CD4-positive, alpha-beta T cell treated with Interleukin-15 for 1 hour (primary cell): ENCODE results near the gene DGCR6L.
"Not testable (repeated sequence)": the region's sequence is repeated elsewhere in the genome, so short reads cannot be mapped to it uniquely, and the experiment has no call there.

Source experiments
- DNase-seq: peaks from one replicate; pipeline ENCODE4 v3.0.0-alpha.2; 2020

Gene DGCR6L

GRCh38 chr22:20290045-20290392, 29.8 kb downstream of the DGCR6L start:
- no peak for DNase-seq

DNA sequence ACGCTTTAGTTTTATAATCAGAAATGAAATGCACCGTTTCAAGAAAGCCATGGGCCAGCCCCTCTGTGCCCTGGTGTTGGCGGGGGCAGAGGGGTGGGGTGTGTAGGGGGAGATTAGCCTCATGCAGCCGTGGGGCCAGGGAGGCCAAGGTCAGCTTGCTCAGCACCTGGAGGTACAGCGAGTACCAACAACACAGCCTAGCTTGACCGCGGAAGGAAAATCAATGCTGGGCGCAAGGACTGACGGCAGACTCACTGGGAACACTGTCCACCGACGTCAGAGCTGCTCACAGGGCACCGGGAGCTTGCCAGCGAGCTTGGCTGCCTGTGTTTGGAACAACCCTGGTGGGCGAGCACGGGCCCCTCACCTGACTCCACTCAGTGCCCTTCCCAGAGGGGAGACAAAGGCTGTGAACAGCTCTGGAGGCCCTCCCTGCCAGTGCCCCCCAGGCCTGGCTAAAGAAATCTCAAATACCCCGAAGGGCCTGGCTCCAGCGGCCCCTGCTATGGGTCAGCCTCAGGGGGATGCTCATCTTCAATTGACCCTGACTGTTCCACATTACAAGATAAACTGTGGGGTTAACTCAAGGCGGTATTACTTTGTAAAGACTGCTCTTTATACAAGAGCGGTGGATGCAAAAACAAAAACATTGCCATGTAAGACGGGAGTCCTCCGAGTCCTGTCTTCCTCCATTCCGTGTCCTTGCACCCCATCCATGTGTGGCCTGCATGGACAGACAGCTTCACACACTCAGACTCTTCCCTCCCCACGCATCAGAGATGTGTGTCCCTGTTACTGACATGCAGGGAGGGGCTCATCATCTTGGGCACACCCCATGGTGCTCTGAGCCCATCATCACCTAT, 30.4 kb downstream of the DGCR6L start:
- not testable (repeated sequence) for DNase-seq

GRCh38 chr22:20286784-20287423, 33.0 kb downstream of the DGCR6L start:
- not testable (repeated sequence) for DNase-seq

- DNase-seq, result not testable (repeated sequence)
These were observed 33.6 kb downstream of the DGCR6L start for GRCh38 chr22:20286312-20286660.

- DNase-seq, result peak; percentile 59
These were observed 34.2 kb downstream of the DGCR6L start for GRCh38 chr22:20285473-20286311.

- no peak for DNase-seq
These were observed 35.3 kb downstream of the DGCR6L start for GRCh38 chr22:20284471-20285086.

GRCh38 chr22:20283674-20284066, 36.2 kb downstream of the DGCR6L start:
- DNase-seq, result no peak

DNA sequence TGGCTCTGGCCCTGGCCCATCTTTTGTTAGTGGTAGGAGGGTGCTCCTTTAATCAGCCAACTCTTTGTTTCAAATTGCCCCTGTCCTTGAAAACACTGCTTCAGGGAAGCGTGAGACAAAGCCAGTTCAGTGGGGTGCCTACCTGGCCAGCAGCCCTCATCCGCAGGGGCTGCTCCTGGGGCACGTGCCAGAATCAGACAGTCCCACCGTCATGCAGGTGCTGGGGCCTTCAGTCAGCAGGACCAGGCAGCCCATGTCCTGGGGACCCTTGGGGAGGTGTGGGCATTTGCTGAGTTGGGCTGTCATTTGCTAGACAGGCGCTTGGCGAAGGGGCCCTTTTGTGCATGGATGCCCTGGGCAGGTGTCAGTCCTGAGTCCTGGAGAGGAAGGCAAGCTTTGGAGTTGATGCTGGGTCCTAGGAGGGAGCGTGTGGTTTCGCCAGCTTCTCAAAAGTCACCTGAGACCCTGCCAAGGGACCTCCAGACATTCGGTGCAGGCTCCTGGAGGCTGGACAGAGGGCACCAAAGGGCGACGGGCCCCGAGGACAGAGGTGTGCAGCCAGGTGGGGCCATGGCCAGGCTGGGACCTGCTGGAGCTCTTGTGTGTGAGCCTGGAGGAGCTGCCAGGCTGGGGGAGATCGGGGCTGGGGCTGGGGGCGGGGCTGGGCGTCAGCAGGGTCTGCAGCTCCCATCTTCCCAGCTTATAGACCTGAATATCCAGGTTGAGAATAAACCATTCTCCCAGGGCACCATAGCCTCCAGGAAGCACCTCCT, 36.8 kb downstream of the DGCR6L start:
- DNase-seq, result no peak

DNA sequence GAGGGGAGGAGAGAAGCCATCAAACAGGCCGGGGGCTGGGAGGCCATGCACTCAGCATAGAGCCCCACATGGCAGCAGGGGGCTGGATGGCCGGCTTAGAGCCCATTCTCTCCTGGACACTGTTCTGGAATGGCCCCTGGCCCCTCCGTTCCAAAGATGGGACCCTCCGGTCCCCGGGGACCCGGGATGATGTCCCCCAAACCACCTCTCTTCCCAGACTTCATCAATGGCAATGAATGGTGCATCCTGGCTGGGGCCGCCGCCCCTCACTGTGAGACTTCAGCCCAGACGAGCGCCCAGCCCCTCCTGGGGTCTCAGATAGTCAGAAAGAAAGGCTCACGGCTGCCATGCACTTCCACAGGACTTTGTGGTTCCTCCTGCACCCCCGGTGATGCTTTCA, 38.0 kb downstream of the DGCR6L start:
- DNase-seq, result no peak

- not testable (repeated sequence) for DNase-seq
These were observed 38.4 kb downstream of the DGCR6L start for GRCh38 chr22:20281473-20281872.

DNA sequence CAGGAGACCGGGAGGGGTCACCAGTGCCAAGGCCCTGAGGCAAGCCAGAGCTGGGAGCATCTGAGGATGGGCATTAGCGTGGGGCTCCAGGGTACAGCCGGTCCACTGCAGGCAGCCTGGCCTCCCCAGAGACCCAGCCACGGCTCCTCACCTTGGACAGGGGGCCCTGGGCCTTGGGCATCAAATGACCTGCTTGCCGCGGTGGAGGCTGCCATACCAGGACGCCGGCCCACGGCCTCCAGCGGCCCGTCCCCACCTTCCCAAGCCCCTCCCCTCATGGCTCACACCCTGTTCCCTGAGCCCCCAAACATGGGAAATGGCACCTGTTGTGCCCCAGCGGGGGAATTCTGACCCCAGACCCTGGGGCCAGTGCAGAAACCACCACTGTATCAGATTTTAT, 39.0 kb downstream of the DGCR6L start:
- no peak for DNase-seq

DNA sequence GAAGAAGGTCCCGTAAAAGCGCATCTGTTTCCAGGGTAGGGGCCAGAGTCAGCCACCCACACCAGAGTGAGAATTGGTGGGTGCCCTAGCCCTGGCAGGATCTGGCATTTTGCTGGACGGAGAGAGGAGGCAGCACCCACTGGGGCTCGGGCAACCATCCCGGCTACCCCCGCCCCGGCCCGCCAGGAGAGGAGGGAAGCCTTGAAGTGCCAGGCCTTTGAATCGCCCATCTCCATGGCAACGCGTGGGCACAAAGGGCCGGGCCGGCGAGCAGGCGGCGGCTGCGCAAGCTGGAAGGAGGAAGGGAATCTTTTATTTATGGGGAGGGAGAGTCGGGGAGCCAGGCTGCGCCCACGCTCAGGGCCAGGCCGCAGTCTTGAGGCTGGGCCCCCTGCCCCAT, 39.7 kb downstream of the DGCR6L start:
- not testable (repeated sequence) for DNase-seq

DNA sequence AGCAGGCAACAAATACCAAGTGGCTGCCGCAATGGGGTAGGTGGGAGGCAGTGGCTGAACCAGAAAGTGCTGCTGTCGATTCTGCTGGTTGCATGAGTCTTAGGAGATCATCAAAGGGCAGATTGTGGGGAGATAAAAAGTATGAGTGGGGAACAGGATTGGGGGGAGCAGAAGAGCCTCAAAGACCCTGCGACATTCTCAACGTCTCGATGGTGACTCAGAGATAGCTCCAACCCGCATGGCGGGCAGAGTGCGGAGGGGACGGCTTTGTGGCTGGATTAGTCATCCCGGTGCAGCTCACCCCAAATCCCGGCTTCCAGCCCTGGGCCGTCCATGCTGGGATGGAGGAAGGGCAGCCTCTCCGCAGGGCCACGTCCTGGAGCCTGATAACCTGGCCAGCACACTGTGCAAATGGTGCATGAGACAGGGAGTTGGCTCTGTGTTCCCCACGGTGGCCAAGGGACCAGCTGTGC, 40.2 kb downstream of the DGCR6L start:
- no peak for DNase-seq

DNA sequence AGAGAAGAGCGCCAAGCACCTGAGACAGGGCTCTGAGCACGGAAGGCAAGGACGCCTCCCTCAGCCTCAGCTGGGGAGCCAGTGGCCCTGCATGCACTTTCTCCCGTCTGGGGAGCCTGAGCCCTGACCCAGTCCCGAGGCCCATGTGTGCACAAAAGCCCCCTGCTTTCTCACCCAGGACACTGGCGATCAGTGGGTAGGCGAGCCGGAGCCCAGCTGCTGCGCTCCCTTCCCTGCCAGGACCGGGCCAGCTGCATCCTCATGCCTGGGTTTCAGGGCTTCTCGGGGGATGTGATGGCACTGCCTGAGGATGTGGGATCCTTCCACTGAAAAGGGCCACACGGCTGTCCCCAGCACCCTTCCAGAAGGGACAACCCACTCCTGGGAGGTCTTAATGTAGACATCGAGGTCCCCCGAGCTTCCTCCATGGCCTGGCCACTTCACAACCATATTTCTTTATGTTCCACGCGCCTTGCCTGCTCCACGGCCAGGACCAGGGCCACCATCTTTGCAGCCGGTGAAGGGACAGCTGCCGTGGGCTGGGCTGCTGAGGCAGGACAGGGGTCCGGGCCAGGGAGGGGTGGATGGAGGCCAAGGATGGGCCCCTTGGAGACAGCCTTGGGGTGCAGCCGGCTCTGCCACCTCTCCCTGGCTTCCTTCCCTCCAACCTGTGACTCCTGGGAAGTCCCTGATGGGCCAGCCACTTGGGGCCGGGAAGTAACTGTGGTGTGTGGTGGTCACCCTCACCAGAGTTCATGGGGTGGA, 41.0 kb downstream of the DGCR6L start:
- not testable (repeated sequence) for DNase-seq

DNA sequence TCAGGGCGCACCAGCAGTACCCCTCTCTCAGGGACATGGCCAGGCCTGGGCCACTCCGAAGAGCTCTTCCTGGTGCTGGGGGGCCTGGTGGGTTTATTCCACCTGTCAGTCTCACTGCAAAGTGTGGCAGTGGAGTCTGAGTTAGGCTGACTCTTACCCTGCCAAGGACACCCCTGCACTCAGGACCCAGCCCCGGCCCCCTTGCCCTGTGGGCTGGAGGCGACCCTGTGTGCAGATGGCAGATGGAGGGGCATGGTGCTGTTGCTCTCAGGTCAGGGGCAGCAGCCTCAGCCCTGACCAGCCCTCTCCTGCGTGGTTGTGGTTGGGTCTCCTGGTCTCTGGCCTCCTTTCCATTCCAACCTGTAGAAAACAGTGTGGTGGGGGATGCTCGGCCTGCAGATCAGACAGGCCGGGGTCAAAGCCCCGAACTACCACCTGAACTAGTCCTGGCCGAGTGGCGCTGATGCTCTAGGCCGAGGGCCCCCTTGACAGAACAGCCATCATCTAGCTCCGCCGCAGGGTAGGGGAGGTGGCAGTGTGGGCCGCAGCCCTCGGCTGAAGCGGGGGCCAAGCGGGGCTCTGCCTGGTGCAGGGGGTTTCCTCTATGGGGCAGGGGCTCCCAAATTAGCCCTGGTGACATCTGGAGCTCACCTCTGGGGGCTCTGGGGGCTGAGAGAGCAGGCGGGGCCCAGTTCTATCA, 41.8 kb downstream of the DGCR6L start:
- DNase-seq, result not testable (repeated sequence)

- DNase-seq, result no peak
These were observed 43.4 kb downstream of the DGCR6L start for GRCh38 chr22:20276468-20276867.

DNA sequence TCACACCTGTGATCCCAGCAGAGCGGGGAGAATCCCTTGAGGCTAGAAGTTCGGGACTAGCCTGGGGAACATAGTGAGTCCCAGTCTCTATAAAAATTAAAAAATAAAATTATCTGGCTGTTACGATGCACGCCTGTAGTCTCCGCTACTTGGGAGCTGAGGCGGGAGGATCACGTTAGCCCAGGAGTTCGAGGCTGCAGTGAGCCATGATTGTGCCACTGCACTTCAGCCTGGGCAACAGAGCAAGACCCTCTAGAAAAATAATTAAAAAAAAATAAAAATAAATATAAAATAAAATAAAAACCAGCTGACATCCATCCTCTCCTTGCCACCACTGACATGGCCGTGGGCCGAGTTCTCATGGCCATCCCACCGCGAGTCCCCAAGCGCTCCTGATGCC, 44.0 kb downstream of the DGCR6L start:
- no peak for DNase-seq

DNA sequence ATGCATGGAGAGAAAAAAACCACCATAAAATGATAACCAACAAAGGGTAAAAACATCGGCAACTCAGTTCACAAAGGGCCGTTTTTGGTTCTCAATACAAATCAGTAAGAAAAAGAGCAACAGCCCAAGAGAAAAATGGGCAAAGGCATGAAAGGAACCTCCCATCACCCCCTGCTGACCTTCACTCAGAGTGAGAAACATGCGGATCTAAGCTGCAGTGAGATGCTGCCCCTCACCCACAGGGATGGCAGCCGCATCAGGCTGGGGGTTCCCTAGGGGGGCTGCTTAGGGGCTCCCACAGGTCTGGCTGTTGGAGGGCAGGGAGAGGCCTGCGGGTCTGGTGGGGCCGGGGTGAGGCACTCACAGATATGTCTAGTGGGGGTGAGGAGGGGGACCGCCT, 44.5 kb downstream of the DGCR6L start:
- not testable (repeated sequence) for DNase-seq

DNA sequence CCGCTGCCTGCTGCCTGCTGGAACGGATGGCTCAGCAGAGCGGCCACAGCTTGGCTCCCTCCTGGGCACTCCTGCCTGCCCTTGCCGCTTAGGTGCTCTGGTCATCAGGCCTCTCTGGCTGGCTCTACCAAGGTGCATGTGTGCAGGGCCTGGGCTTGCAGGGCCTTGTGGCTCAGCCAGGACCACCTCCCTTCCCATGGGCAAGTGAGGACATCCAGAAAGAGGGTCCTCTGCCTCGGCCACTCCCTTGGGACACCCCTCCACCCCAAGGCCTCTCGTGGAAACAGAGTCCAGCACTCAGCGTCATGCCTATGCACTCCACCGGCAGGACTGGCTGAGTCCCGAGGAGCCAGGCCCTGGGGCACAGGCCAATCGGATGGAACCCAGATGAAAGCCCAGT, 45.5 kb downstream of the DGCR6L start:
- DNase-seq, result not testable (repeated sequence)

DNA sequence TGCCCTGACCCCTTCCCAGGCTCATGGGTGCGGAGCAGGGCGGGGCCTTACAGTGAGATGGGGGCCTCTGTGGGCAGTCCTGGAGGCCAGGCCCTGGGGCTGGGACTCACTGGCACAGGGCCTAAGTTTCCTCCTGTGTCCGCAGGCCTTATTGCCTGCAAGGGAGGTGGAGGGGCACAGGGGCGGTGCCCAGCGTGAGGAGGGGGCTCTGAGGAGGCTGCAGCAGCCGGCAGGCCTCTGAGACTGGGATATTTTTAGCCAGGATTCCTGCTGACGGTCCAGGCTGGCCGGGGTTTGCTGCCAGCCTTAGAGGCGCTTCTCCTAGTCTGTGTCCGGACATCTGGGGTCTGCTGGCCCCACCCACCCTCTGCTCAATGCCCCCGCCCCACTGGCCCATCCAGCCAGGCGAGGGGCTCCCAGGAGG, 46.1 kb downstream of the DGCR6L start:
- no peak for DNase-seq

DNA sequence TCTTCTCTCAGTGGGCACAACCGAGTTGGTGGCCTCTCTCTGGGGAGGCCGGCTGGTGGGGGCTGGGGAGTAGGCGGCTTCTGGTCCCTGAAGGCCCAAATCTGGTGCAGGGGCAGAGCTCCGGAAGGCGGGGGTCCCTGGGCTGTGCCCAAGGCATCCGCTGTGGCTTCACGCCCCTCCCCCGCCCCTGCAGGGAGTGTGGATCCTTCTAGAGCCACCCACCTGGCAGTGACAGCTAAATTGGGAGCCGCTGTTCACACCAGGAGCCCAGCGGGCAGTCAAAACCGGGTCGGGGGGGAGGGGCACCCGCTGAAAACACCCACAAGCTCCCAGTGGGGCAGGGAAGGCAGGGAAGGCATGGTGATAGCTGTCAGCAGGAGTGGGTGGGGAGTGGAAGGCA, 47.2 kb downstream of the DGCR6L start:
- DNase-seq, result no peak
